HepG2 (cell line): Measurements from ENCODE around the gene GTF2H1. TPM values are rescaled to one million over a fixed set of nuclear protein-coding genes. Genes with fewer than 3 reads are reported as not detected.

Experiments used
- ARHGAP35 ChIP-seq: sonication (generic); formaldehyde crosslinking; IDR thresholded peaks from 2 replicates; pipeline ENCODE4 v1.9.0; 2022; ENCODE audit warnings: mild to moderate bottlenecking, inconsistent platforms, moderate library complexity, missing genetic modification reagents, borderline replicate concordance
- ATF4 ChIP-seq, 2 experiments: fragments of 450-650 bp in 1 of 2; sonication (generic) in 1 of 2; formaldehyde crosslinking; IDR thresholded peaks; 2 replicates each; pipeline versions ENCODE4 v1.5.0 to v1.8.0; 2020 to 2022; ENCODE audit warnings: mild to moderate bottlenecking in 1 of 2, missing genetic modification reagents in 1 of 2
- CEBPG ChIP-seq: IDR thresholded peaks from 2 replicates; pipeline ENCODE4 v1.6.1; 2016
- EEA1 ChIP-seq: sonication (generic); formaldehyde crosslinking; IDR thresholded peaks from 2 replicates; pipeline ENCODE4 v1.5.1; 2020; ENCODE audit warnings: mild to moderate bottlenecking, missing genetic modification reagents, borderline replicate concordance
- FOXP4 ChIP-seq: sonication (generic); formaldehyde crosslinking; IDR thresholded peaks from 2 replicates; pipeline ENCODE4 v1.4.0; 2020; ENCODE audit warnings: missing genetic modification reagents
- GATAD1 ChIP-seq: IDR thresholded peaks from 2 replicates; pipeline ENCODE4 v1.6.1; 2016; ENCODE audit warnings: missing genetic modification reagents, missing compliant biosample characterization
- HHEX ChIP-seq: IDR thresholded peaks from 2 replicates; pipeline ENCODE4 v1.6.1; 2016; ENCODE audit warnings: control low read depth
- HNF4A ChIP-seq: sonication (generic); formaldehyde crosslinking; IDR thresholded peaks from 2 replicates; pipeline ENCODE4 v1.4.0; 2020; ENCODE audit warnings: missing genetic modification reagents
- KDM3A ChIP-seq: IDR thresholded peaks from 2 replicates; pipeline ENCODE4 v1.6.1; 2018; ENCODE audit warnings: low read depth, missing compliant biosample characterization
- MLXIP ChIP-seq: sonication (generic); formaldehyde crosslinking; IDR thresholded peaks from 2 replicates; pipeline ENCODE4 v1.9.0; 2021; ENCODE audit warnings: missing genetic modification reagents, borderline replicate concordance
- POLR2G ChIP-seq: fragments of 200-400 bp; formaldehyde crosslinking; IDR thresholded peaks from 2 replicates; pipeline ENCODE4 v1.6.1; 2018; ENCODE audit warnings: mild to moderate bottlenecking, low read depth, low read length, moderate library complexity
- SNAI1 ChIP-seq: sonication (generic); formaldehyde crosslinking; IDR thresholded peaks from 2 replicates; pipeline ENCODE4 v1.5.0; 2020; ENCODE audit warnings: mild to moderate bottlenecking, missing genetic modification reagents, borderline replicate concordance
- SSRP1 ChIP-seq: IDR thresholded peaks from 2 replicates; pipeline ENCODE4 v1.6.1; 2016; ENCODE audit warnings: control low read depth
- ZBTB38 ChIP-seq: sonication (generic); formaldehyde crosslinking; IDR thresholded peaks from 2 replicates; pipeline ENCODE4 v1.5.1; 2020; ENCODE audit warnings: mild to moderate bottlenecking, missing genetic modification reagents
- ZC3H13 ChIP-seq: sonication (generic); formaldehyde crosslinking; IDR thresholded peaks from 2 replicates; pipeline ENCODE4 v1.8.1; 2023; ENCODE audit warnings: mild to moderate bottlenecking, missing genetic modification reagents, moderate library complexity
- ZFP82 ChIP-seq: sonication (generic); formaldehyde crosslinking; IDR thresholded peaks from 2 replicates; pipeline ENCODE4 v1.5.1; 2020; ENCODE audit warnings: mild to moderate bottlenecking, missing genetic modification reagents, borderline replicate concordance
- ZFP90 ChIP-seq: sonication (generic); formaldehyde crosslinking; IDR thresholded peaks from 2 replicates; pipeline ENCODE4 v1.8.0; 2022; ENCODE audit warnings: missing genetic modification reagents, mild to moderate bottlenecking, inconsistent platforms, borderline replicate concordance
- ZNF251 ChIP-seq: sonication (generic); formaldehyde crosslinking; IDR thresholded peaks from 2 replicates; pipeline ENCODE4 v1.9.0; 2021; ENCODE audit warnings: mild to moderate bottlenecking, missing genetic modification reagents
- ZNF296 ChIP-seq: sonication (generic); formaldehyde crosslinking; conservative IDR thresholded peaks from 2 replicates; pipeline ENCODE4 v1.5.0; 2020; ENCODE audit warnings: mild to moderate bottlenecking, missing genetic modification reagents
- ZNF383 ChIP-seq: sonication (generic); formaldehyde crosslinking; IDR thresholded peaks from 2 replicates; pipeline ENCODE4 v1.4.0; 2020; ENCODE audit warnings: missing genetic modification reagents, mild to moderate bottlenecking, borderline replicate concordance
- ZNF558 ChIP-seq: sonication (generic); formaldehyde crosslinking; IDR thresholded peaks from 2 replicates; pipeline ENCODE4 v1.9.0; 2022; ENCODE audit warnings: mild to moderate bottlenecking, missing genetic modification reagents, borderline replicate concordance
- ZNF670 ChIP-seq: sonication (generic); formaldehyde crosslinking; IDR thresholded peaks from 2 replicates; pipeline ENCODE4 v1.8.0; 2022; ENCODE audit warnings: mild to moderate bottlenecking, missing genetic modification reagents, borderline replicate concordance
- ZNF879 ChIP-seq: sonication (generic); formaldehyde crosslinking; IDR thresholded peaks from 2 replicates; pipeline ENCODE4 v1.8.1; 2023; ENCODE audit warnings: missing genetic modification reagents
- ZSCAN29 ChIP-seq: sonication (generic); formaldehyde crosslinking; conservative IDR thresholded peaks from 2 replicates; pipeline ENCODE4 v1.4.0; 2020; ENCODE audit warnings: mild to moderate bottlenecking, missing genetic modification reagents
- polyA plus RNA-seq, 8 experiments: library from polyadenylated mRNA; depleted of rRNA in 3 of 8; stranded (reverse) in 7 of 8; unstranded in 1 of 8; fragments of >200 nt; fragmentation: Illumina TruSeq in 4 of 8; extraction: Trizol in 4 of 8; gene quantifications; 2 replicates each; pipeline versions ENCODE4 v1.2.1 to v1.2.3, GENCODE V29; 2011 to 2016; ENCODE audit warnings: low read depth in 4 of 8, missing spikeins in 1 of 8, mixed read lengths in 1 of 8; ENCODE audit not compliant: insufficient read depth in 1 of 8
- total RNA-seq, 5 experiments: library from RNA; depleted of rRNA; stranded (reverse); fragments of >200 nt; fragmentation: Illumina TruSeq; extraction: Trizol; gene quantifications; 2 replicates each; pipeline ENCODE4 v1.2.3, GENCODE V29; 2016; ENCODE audit warnings: low read depth in 1 of 5

GTF2H1 gene
- total and polyA plus RNA-seq, 2 of the 13 experiments (the other 11 are each of a cell fraction or from before 2014, with no cell fraction given) = 15.7 to 51.4 TPM

- no peak; the same call in 1 of the 2 replicates for TF ChIP-seq ZSCAN29 (CRISPR knock-in tag)
- no peak for TF ChIP-seq ARHGAP35 (CRISPR knock-in tag)
- peak in 1 of 2 experiments; percentile 4; a peak in 1 of 4 replicates for TF ChIP-seq ATF4 (CRISPR knock-in tag; IDR thresholded peaks at IDR 0.05)
- TF ChIP-seq HNF4A (CRISPR knock-in tag) = peak; percentile 78
- TF ChIP-seq CEBPG (CRISPR knock-in tag) = peak; percentile 6; the same call in 1 of the 2 replicates
- peak; percentile 84; the same call in 1 of the 2 replicates for TF ChIP-seq ZNF670 (CRISPR knock-in tag)
- TF ChIP-seq ZFP82 = peak; percentile 86
- peak; percentile 63; the same call in 1 of the 2 replicates for TF ChIP-seq KDM3A (CRISPR knock-in tag)
- peak; percentile 62; the same call in 1 of the 2 replicates for TF ChIP-seq EEA1 (CRISPR knock-in tag)
- TF ChIP-seq GATAD1 (CRISPR knock-in tag) = peak; percentile 58
- 0 out of 2 replicates have a peak, but pooled peaks have one; percentile 47 for TF ChIP-seq SSRP1 (CRISPR knock-in tag)
- no peak for TF ChIP-seq ZNF296 (CRISPR knock-in tag)
- TF ChIP-seq ZNF251 = peak; percentile 82; the same call in 1 of the 2 replicates
- TF ChIP-seq ZFP90 (CRISPR knock-in tag) = 0 out of 2 replicates have a peak, but pooled peaks have one; percentile 33
- TF ChIP-seq HHEX (CRISPR knock-in tag) = no peak
- TF ChIP-seq ZNF558 (CRISPR knock-in tag) = peak; percentile 87; the same call in 1 of the 2 replicates
- peak; percentile 23; the same call in 1 of the 2 replicates for TF ChIP-seq FOXP4 (CRISPR knock-in tag)
- peak; percentile 90; the same call in 1 of the 2 replicates for TF ChIP-seq ZNF383 (CRISPR knock-in tag)
- TF ChIP-seq MLXIP = no peak; the same call in 1 of the 2 replicates
- peak; percentile 80 for TF ChIP-seq POLR2G
- peak; percentile 61 for TF ChIP-seq ZBTB38 (CRISPR knock-in tag)
- TF ChIP-seq ZNF879 = 0 out of 2 replicates have a peak, but pooled peaks have one; percentile 39
- TF ChIP-seq SNAI1 (CRISPR knock-in tag) = no peak
- TF ChIP-seq ZC3H13 = peak; percentile 71
These were observed 73.6 kb downstream of the GTF2H1 start (continued) for GRCh38 chr11:18395735-18396504.
